ENCODE results near the gene TCF4.

DNA sequence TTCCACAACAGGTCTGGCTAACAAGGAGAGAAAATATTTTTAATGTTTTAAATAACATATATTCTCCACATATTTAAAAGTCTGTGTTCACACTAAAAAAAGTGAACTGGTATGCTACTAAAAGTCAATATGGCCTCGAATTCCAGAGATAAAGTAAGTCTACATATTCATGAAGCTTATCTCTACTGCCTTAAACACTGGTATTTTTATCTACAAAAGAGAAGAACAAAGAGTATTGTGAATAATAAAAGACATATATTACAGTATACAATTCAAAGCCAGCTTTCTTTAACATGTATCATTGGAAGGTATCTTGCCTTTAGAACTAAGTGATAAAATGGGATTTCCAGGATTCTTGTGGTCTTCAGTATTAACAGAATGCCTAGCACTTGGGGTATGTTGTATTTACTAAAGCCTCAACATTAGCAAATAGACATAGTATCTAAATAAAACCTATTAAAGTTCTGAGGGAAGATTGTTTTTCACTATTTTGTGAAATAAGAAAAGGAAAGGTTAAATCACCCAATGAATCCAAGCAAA lies 325.9 kb downstream of the TCF4 start:
- TF ChIP-seq, protein P1, sequence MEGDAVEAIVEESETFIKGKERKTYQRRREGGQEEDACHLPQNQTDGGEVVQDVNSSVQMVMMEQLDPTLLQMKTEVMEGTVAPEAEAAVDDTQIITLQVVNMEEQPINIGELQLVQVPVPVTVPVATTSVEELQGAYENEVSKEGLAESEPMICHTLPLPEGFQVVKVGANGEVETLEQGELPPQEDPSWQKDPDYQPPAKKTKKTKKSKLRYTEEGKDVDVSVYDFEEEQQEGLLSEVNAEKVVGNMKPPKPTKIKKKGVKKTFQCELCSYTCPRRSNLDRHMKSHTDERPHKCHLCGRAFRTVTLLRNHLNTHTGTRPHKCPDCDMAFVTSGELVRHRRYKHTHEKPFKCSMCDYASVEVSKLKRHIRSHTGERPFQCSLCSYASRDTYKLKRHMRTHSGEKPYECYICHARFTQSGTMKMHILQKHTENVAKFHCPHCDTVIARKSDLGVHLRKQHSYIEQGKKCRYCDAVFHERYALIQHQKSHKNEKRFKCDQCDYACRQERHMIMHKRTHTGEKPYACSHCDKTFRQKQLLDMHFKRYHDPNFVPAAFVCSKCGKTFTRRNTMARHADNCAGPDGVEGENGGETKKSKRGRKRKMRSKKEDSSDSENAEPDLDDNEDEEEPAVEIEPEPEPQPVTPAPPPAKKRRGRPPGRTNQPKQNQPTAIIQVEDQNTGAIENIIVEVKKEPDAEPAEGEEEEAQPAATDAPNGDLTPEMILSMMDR (optimal IDR thresholded peaks at IDR 0.05 in 1 of 3, IDR thresholded peaks at IDR 0.05 in 1 of 3, conservative IDR thresholded peaks at IDR 0.05 in 1 of 3; ENCODE audit: extremely low read depth in 1 of 3, insufficient read depth in 2 of 3, low read length in 3 of 3) = no peak
- TF ChIP-seq EZH2 (IDR thresholded peaks at IDR 0.05; ENCODE audit: low read length) = no peak

All from keratinocyte (primary cell).